Lung (tissue), 12 donors: ENCODE results near the gene TMEM190. TPM values are rescaled to one million over a fixed set of nuclear protein-coding genes. Genes with fewer than 3 reads are reported as not detected.
A peak's percentile ranks its signal among the peaks of the same experiment; 100 is the strongest.

Experiments
- ATAC-seq: fragments of 200-7000 bp; cut with Tn5 transposase; one replicate; pipeline ENCODE4 v1.9.1; 2020; ENCODE audit warnings: moderate number of reproducible peaks; ENCODE audit not compliant: insufficient read depth, low FRiP score
- DNase-seq, 3 donors: peaks; one replicate each; pipeline ENCODE4 v3.0.0-alpha.2; 2013 to 2017
- H3K27ac ChIP-seq, 2 donors: one replicate each; pipeline ENCODE4 v1.5.1; 2013; ENCODE audit warnings: mild to moderate bottlenecking in 2 of 2, moderate library complexity in 2 of 2, control low read depth in 1 of 2, inconsistent platforms in 1 of 2, low read depth in 1 of 2, low read length in 1 of 2
- H3K27me3 ChIP-seq, 3 donors: one replicate each; pipeline ENCODE4 v1.5.1; 2013; ENCODE audit warnings: low read length in 2 of 3; ENCODE audit not compliant: control insufficient read depth in 3 of 3, insufficient read depth in 3 of 3
- H3K36me3 ChIP-seq, 4 donors: one replicate each; pipeline ENCODE4 v1.5.1; 2013; ENCODE audit warnings: low read length in 4 of 4, mild to moderate bottlenecking in 1 of 4, moderate library complexity in 1 of 4; ENCODE audit not compliant: control insufficient read depth in 4 of 4, insufficient read depth in 4 of 4
- H3K4me1 ChIP-seq, 5 donors: one replicate each; pipeline ENCODE4 v1.5.1; 2013; ENCODE audit warnings: low read length in 5 of 5, mild to moderate bottlenecking in 2 of 5, moderate library complexity in 1 of 5; ENCODE audit not compliant: control insufficient read depth in 5 of 5, insufficient read depth in 5 of 5
- H3K4me3 ChIP-seq: one replicate; pipeline ENCODE4 v1.5.1; 2013; ENCODE audit warnings: mild to moderate bottlenecking, control low read depth, moderate library complexity
- H3K9ac ChIP-seq, 2 donors: one replicate each; pipeline ENCODE4 v1.5.1; 2013; ENCODE audit warnings: low read length in 2 of 2, control low read depth in 1 of 2; ENCODE audit not compliant: insufficient read depth in 1 of 2
- H3K9me3 ChIP-seq, 4 donors: one replicate each; pipeline ENCODE4 v1.5.1; 2013; ENCODE audit warnings: low read length in 3 of 4, mild to moderate bottlenecking in 1 of 4, moderate library complexity in 1 of 4; ENCODE audit not compliant: control insufficient read depth in 4 of 4, insufficient read depth in 3 of 4
- WGBS, 2 donors: extraction: QIAGEN DNeasy Blood & Tissue Kit; methylation state at CpG; one replicate each; pipeline ENCODE4 v1.1.7; 2013; 5-methylcytosine and 5-hydroxymethylcytosine counted together
- polyA plus RNA-seq, 2 donors: library from polyadenylated mRNA; stranded (reverse); fragments of 200-250 nt; gene quantifications; one replicate each; pipeline ENCODE4 v1.2.1, GENCODE V29; 2013
- total RNA-seq, 2 donors: library from RNA; depleted of rRNA in 1 of 2; stranded (reverse); fragments of >200 nt in 1 of 2; gene quantifications; one replicate each; pipeline ENCODE4 v1.2.1, GENCODE V29; 2014 to 2021
- TF ChIP-seq, protein P1 (sequence below): IDR thresholded peaks from 2 replicates; pipeline ENCODE4 v1.5.1; 2012; ENCODE audit warnings: mild to moderate bottlenecking; ENCODE audit errors: control extremely low read depth, extremely low read depth
- donor health status: control.
- donor health status: control.
- donor health status: Bipolar disorder and iron deficiency.
- donor health status: healthy.
- donor health status: DM: yes; HTN: yes; CAD: no.

TMEM190 gene
- total and polyA plus RNA-seq, 4 donors: 14.3 to 106 (median 62.5) TPM

DNA sequence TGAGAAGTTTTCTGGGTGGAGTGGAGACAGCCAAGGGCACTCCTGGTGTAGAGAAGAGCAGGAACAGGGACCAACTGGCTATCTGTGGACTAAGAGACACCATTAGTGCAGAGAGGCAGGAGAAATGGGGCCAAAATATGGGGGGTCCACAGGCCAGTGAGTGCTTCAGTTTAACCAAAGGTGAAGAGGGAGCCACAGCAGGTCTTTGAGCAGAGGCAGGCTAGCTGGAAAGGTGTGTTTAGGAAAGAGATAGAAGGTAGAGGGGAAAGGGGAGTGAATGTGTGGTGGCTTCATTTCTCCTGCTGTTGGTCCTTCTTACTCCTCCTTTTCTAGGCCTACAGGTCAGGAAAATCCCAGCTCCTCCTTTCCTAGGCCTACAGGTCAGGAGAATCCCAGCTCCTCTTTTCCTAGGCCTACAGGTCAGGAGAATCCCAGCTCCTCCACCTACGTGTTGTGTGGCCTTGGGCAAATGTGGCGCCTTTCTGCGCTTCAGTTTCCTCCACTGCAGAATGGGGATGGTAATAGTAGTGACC, 6.0 kb downstream of the TMEM190 start:
- WGBS, 2 donors: 92 to 99% methylated on average over 3 of the region's 3 CpGs
- no peak overlapping the region for H3K9ac ChIP-seq
- peaks cover 6 to 32% (median 20%) of the 10 kb centered on the region in 5 donors for H3K4me1 ChIP-seq

GRCh38 chr19:55383279-55384130, 6.9 kb downstream of the TMEM190 start:
- Histone ChIP-seq H3K36me3 (peaks cover 3 to 20% (median 9%) of the 10 kb centered on the region in 4 donors), H3K4me3 (peak overlapping the region; percentile 50), H3K9me3 (peaks cover 0 to 2% (median 0%) of the 10 kb centered on the region in 4 donors), H3K4me1 (peaks cover 7 to 37% (median 22%) of the 10 kb centered on the region in 5 donors), H3K9ac (no peak overlapping the region), H3K27ac (peak overlapping the region; percentile 81 to 93), H3K27me3 (peaks cover 0 to 2% (median 0%) of the 10 kb centered on the region in 3 donors)
- TF ChIP-seq, protein P1, sequence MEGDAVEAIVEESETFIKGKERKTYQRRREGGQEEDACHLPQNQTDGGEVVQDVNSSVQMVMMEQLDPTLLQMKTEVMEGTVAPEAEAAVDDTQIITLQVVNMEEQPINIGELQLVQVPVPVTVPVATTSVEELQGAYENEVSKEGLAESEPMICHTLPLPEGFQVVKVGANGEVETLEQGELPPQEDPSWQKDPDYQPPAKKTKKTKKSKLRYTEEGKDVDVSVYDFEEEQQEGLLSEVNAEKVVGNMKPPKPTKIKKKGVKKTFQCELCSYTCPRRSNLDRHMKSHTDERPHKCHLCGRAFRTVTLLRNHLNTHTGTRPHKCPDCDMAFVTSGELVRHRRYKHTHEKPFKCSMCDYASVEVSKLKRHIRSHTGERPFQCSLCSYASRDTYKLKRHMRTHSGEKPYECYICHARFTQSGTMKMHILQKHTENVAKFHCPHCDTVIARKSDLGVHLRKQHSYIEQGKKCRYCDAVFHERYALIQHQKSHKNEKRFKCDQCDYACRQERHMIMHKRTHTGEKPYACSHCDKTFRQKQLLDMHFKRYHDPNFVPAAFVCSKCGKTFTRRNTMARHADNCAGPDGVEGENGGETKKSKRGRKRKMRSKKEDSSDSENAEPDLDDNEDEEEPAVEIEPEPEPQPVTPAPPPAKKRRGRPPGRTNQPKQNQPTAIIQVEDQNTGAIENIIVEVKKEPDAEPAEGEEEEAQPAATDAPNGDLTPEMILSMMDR: no peak
- ATAC-seq (no peak), DNase-seq (peak; percentile 55 to 76 (median 73))
- WGBS, 2 donors: 4 to 5% methylated on average over 76 to 88 of the region's 88 CpGs

More for the DNA sequence above, 6.0 kb downstream of the TMEM190 start:
- Histone ChIP-seq H3K4me3 (no peak overlapping the region), H3K27ac (no peak overlapping the region), H3K27me3 (peaks cover 0 to 8% (median 2%) of the 10 kb centered on the region in 3 donors), H3K36me3 (peaks cover 0 to 10% (median 3%) of the 10 kb centered on the region in 4 donors), H3K9me3 (peaks cover 0 to 2% (median 0%) of the 10 kb centered on the region in 4 donors)
- ATAC-seq: no peak
- DNase-seq: no peak
- TF ChIP-seq, protein P1: no peak

GRCh38 chr19:55384131-55384919, 7.7 kb downstream of the TMEM190 start, which contains the start of gene TMEM238:
TMEM238 (minus strand) TSS chr19:55384292; CDS start chr19:55384259, 33 bp downstream.
- Histone ChIP-seq H3K4me3 (peak within 1 kb of the TSS; percentile 50), H3K4me1 (peaks cover 7 to 41% (median 22%) of the 10 kb centered on the region in 5 donors), H3K27me3 (peaks cover 0 to 2% (median 0%) of the 10 kb centered on the region in 3 donors), H3K9me3 (peaks cover 0 to 2% (median 0%) of the 10 kb centered on the region in 4 donors), H3K9ac (peak within 1 kb of the TSS; percentile 34 to 97), H3K27ac (peak within 1 kb of the TSS; percentile 93 to 97), H3K36me3 (peaks cover 3 to 22% (median 13%) of the 10 kb centered on the region in 4 donors)
- 9 to 18% methylated on average over 53 to 72 of the region's 72 CpGs for WGBS, 2 donors
- no peak for ATAC-seq
- DNase-seq: peak in 1 of 3 donors; percentile 25
- TF ChIP-seq, protein P1: no peak
